ENCODE measurements around the gene ITGB3. TPM values are rescaled to one million over a fixed set of nuclear protein-coding genes. Genes with fewer than 3 reads are reported as not detected.
A peak's percentile ranks its signal among the peaks of the same experiment; 100 is the strongest.

Gene ITGB3
- total and polyA plus RNA-seq, 9 of the 15 experiments (the other 6 are each of a cell fraction or from before 2014, with no cell fraction given) = 0.08 to 2.6 (median 0.62) TPM; not detected in 1

DNA sequence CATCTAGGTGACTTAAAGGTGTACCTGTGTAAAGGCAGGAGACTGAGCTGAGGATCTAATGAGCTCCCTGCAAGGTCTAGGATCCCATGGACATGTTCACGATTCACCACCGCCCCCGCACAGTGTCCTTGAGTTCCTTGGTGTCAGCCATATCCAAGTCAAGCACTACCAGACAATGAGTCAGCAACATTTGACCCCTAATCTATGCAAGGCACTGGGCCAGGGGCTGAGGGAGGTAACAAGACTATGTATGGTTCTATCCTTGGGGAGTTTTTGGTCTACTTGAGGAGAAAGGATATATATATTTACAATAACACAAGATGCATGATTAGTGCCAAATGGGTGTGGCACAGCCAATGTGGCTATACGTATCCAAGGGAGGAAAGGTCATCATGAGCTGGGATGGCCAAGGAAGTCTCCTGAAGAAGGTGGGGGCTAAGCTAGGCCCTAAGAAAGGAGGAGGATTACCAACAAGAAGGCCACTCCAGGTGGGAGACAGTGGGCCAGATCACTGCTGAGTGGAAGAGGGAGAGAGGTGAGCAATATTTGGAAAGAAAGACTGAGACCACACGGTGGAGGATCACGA lies 35.0 kb downstream of the ITGB3 start (continued):
- TF ChIP-seq, protein P1, sequence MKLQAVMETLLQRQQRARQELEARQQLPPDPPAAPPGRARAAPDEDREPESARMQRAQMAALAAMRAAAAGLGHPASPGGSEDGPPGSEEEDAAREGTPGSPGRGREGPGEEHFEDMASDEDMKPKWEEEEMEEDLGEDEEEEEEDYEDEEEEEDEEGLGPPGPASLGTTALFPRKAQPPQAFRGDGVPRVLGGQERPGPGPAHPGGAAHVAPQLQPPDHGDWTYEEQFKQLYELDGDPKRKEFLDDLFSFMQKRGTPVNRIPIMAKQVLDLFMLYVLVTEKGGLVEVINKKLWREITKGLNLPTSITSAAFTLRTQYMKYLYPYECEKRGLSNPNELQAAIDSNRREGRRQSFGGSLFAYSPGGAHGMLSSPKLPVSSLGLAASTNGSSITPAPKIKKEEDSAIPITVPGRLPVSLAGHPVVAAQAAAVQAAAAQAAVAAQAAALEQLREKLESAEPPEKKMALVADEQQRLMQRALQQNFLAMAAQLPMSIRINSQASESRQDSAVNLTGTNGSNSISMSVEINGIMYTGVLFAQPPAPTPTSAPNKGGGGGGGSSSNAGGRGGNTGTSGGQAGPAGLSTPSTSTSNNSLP (IDR thresholded peaks at IDR 0.05; ENCODE audit: borderline replicate concordance, low read depth, low read length) = 0 out of 2 replicates have a peak, but pooled peaks have one; percentile 39
- TF ChIP-seq NCOA1 (IDR thresholded peaks at IDR 0.05; ENCODE audit: low read depth) (peak; percentile 71; the same call in 1 of the 2 replicates), MTA3 (IDR thresholded peaks at IDR 0.05; ENCODE audit: borderline replicate concordance) (peak; percentile 85), MYC (IDR thresholded peaks at IDR 0.05; ENCODE audit: low read depth, low read length) (peak; percentile 47; the same call in 1 of the 2 replicates), MYC (CRISPR knock-in tag; IDR thresholded peaks at IDR 0.05; ENCODE audit: borderline replicate concordance, low read depth) (no peak; the same call in 1 of the 2 replicates), MCM7 (IDR thresholded peaks at IDR 0.05) (no peak), WHSC1 (IDR thresholded peaks at IDR 0.05; ENCODE audit: low read length) (no peak), SRF (CRISPR knock-in tag; IDR thresholded peaks at IDR 0.05) (peak in 1 of 2 experiments; percentile 94; a peak in 2 of 4 replicates), SETDB1 (IDR thresholded peaks at IDR 0.05; ENCODE audit: low read length) (no peak), EGR1 (conservative IDR thresholded peaks at IDR 0.05) (peak; percentile 99), DPF2 (IDR thresholded peaks at IDR 0.05) (peak; percentile 96), TRIM24 (IDR thresholded peaks at IDR 0.05) (peak; percentile 69 to 77; a peak in 3 of 4 replicates), KDM1A (IDR thresholded peaks at IDR 0.05) (peak; percentile 70 to 82), ZNF766 (CRISPR knock-in tag; conservative IDR thresholded peaks at IDR 0.05) (peak; percentile 87), GATA2 (CRISPR knock-in tag; IDR thresholded peaks at IDR 0.05) (peak; percentile 64), TAF7 (tag; IDR thresholded peaks at IDR 0.05) (peak; percentile 78; the same call in 1 of the 2 replicates), ELF4 (CRISPR knock-in tag; IDR thresholded peaks at IDR 0.05) (peak; percentile 63), FOSL1 (tag; conservative IDR thresholded peaks at IDR 0.05) (peak; percentile 87)
- TF ChIP-seq, protein P2, sequence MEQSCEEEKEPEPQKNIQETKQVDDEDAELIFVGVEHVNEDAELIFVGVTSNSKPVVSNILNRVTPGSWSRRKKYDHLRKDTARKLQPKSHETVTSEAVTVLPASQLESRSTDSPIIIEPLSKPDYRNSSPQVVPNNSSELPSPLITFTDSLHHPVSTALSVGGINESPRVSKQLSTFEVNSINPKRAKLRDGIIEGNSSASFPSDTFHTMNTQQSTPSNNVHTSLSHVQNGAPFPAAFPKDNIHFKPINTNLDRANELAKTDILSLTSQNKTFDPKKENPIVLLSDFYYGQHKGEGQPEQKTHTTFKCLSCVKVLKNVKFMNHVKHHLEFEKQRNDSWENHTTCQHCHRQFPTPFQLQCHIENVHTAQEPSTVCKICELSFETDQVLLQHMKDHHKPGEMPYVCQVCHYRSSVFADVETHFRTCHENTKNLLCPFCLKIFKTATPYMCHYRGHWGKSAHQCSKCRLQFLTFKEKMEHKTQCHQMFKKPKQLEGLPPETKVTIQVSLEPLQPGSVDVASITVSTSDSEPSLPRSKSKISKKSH (CRISPR knock-in tag; IDR thresholded peaks at IDR 0.05) = no peak
- TF ChIP-seq, protein P3, sequence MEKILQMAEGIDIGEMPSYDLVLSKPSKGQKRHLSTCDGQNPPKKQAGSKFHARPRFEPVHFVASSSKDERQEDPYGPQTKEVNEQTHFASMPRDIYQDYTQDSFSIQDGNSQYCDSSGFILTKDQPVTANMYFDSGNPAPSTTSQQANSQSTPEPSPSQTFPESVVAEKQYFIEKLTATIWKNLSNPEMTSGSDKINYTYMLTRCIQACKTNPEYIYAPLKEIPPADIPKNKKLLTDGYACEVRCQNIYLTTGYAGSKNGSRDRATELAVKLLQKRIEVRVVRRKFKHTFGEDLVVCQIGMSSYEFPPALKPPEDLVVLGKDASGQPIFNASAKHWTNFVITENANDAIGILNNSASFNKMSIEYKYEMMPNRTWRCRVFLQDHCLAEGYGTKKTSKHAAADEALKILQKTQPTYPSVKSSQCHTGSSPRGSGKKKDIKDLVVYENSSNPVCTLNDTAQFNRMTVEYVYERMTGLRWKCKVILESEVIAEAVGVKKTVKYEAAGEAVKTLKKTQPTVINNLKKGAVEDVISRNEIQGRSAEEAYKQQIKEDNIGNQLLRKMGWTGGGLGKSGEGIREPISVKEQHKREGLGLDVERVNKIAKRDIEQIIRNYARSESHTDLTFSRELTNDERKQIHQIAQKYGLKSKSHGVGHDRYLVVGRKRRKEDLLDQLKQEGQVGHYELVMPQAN (IDR thresholded peaks at IDR 0.05; ENCODE audit: borderline replicate concordance) = 0 out of 2 replicates have a peak, but pooled peaks have one; percentile 37
- TF ChIP-seq, protein P4, sequence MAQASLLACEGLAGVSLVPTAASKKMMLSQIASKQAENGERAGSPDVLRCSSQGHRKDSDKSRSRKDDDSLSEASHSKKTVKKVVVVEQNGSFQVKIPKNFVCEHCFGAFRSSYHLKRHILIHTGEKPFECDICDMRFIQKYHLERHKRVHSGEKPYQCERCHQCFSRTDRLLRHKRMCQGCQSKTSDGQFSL (CRISPR knock-in tag; IDR thresholded peaks at IDR 0.05) = no peak
- TF ChIP-seq, protein P4 (tag; IDR thresholded peaks at IDR 0.05) = peak in 1 of 2 experiments; percentile 84; a peak in 1 of 4 replicates
- TF ChIP-seq, protein P5, sequence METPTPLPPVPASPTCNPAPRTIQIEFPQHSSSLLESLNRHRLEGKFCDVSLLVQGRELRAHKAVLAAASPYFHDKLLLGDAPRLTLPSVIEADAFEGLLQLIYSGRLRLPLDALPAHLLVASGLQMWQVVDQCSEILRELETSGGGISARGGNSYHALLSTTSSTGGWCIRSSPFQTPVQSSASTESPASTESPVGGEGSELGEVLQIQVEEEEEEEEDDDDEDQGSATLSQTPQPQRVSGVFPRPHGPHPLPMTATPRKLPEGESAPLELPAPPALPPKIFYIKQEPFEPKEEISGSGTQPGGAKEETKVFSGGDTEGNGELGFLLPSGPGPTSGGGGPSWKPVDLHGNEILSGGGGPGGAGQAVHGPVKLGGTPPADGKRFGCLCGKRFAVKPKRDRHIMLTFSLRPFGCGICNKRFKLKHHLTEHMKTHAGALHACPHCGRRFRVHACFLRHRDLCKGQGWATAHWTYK (CRISPR knock-in tag; IDR thresholded peaks at IDR 0.05) = peak; percentile 58
